GM19468 (cell line): ENCODE results near the gene SLC13A2.
"Not testable (repeated sequence)": the region's sequence is repeated elsewhere in the genome, so short reads cannot be mapped to it uniquely, and the experiment has no call there.

Source experiments
- ATAC-seq: cut with Tn5 transposase; IDR thresholded peaks from one replicate; pipeline ENCODE4 v1.9.1; 2021; ENCODE audit warnings: mild to moderate bottlenecking, moderate library complexity, moderate number of reproducible peaks; ENCODE audit not compliant: unreplicated experiment; ENCODE audit errors: extremely low read depth

Gene SLC13A2

DNA sequence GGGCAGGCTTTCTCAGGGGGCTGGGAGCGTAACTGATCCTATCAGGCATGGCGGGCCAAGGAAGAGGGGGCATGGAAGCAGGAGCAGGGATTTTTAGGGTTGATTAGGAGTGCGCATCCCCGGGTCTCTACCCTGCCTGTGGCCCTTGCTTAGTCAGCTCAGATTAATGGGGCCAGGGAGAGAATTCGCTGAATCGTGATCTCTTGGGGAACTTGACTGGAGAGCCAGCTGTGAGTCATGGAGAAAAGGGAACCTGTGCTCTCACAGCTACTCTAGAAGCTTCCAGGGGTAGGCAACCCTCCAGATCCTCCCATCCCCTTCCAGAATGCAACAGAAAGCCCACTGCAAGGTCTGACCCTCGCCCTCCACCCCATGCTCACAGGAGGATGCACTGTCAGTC is 36.3 kb downstream of the SLC13A2 start:
- no peak for ATAC-seq

DNA sequence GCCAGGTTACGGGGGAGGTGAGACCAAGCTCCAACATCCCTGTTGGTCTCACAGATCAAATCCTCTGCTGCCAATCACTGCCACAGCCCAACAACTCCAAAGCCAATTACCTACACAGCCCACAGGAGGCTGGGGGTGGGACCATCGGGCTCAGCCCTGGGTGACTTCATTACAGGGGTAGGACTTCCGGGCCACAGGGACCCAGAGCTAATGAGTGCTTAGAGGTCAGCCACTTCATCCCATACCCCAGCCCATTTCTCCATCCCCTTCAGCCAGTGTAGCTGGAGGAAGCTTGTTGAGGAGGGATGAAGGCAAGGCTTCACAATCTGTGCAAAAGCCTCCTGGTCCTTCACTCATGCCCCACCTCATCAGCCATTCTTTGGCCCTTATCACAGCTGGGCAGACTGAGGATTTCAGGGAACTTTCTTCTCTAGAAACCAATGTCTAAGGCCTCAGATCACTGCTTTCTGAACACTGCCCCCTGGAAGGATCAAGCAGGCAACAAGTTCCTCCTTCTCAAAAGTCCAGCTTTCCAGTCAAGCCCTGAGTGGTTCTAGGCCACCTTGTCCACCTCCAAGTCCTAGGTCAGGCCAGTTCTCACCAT is 38.5 kb downstream of the SLC13A2 start:
- ATAC-seq, result no peak

DNA sequence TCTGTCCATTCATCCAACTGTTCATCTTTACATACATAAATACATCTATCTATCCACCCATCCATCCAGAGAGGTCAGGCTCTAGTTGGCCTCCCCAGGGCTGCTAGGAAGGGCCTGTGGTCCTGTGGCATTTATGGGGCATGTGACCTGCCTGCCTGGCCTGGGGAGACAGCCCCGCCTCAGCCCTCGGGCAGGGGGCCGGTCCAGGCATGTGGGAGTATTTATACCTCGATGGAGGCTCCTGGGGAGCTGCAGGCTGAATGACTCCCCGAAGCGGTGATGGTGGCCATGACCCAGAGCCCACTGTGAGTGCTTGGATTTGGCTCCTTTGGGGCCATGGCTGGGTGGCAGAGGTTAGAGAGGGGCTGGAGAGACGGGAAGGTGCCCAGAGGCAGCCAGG is 40.0 kb downstream of the SLC13A2 start:
- no peak for ATAC-seq

DNA sequence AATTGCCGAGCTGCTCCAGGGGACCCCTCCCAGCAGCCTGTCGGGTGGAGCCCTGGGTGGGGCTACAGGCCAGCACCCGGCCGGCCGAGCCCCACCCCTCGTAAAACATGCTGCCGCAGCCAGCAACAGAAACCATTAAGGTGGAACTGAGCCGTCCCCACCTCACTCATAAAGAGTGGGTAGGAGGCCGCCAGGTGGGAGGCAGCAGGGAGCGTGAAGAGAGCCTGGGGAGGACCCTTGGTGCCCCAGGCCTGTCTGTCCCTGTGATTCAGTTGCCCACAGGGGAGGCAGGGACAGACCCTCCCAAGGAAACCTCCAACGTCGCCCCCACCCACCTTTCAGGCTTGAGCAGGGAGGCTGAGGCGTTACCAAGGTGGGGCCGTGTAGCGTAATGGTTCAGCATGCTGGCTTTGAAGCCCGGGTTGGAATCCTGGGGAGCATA is 41.1 kb downstream of the SLC13A2 start:
- ATAC-seq, result no peak

DNA sequence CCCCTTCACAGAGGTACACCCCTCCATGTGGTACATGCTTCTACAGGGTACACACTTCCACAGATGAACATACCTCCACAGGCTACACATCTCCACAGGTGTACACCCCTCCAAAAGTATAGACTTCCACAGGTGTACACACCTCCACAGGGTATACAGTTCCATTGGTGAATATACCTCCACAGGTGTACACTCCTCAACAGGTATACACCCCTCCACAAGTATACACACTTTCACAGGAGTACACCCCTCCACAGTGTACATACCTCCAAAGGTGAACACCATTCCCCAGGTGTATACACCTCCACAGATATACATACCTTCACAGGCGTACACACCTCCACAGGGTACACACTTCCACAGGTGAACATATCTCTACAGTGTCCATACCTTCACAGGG is 42.1 kb downstream of the SLC13A2 start:
- no peak for ATAC-seq

DNA sequence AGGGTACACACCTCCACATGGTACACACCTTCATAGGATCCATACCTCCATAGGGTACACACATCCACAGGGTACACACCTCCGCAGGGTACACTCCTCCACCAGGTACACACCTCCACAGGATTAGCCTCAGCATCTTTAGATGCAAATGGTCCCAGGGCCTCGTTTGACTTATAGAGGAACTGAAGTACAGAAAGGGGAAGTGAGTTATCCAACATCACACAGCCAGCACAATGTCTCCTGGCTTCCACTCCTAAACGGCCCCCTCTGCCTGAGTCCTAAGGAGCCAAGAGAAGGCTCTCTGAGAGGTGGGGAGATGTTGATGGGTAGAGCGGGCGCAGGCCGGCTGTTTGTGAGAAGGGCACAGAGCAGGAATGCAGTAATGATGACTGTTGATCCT is 44.7 kb downstream of the SLC13A2 start:
- ATAC-seq, result no peak

DNA sequence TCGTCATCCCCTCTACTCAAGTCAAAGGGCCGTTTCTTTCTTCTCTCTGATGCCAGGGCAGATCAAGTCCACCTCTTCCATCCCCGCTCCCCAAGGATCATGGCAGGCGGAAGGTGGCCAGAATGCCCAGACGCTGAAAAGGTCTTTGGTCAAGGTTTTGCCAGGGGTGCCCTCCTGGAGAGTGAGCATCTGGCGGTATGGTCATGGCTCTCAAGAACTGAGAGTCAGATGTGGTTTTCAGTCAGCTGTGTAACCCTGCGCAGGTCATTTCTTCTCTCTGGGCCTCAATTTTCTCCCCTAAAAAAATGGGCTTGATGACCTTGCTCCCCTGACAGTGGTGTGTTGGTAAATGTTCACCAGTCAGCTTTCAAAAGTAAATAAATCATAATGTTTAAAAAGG is 45.1 kb downstream of the SLC13A2 start:
- no peak for ATAC-seq

DNA sequence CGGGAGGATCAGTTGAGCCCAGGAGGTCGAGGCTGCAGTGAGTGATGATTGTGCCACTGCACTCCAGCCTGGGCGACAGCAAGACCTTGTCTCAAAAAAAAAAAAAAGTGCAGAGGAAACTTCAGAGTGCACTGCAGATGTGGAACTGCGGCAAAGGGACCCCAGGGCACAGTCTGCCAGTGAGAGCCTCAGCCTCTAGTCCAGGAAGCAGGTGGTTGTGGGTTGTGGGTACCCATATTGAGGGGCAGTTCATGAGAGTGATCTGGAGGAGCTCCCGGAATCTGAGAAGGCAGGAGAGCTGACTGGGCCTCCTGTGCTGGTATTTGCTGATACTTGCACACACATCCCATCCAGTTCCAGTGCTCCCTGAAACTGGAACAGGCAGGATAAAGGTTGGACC is 45.8 kb downstream of the SLC13A2 start:
- no peak for ATAC-seq

DNA sequence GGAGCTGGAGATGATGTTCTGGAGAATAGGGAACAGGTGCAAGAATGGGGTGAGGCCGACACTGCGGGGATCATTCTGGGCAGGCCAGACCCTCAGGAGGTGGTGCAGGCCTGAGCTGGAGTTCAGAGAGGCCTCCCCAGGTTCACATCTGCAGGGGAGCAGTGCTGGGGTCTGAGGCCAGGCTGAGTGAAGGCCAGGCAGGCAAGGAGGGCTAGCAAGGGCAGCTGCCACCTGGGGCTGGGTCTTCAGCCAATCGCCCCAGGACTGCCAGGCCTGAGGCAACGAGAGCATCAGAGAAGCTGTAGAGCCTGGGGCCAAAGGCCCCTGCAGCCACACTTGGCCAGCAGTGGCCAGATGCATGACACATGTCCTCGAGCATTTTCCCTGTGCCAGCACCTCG is 47.2 kb downstream of the SLC13A2 start:
- no peak for ATAC-seq

DNA sequence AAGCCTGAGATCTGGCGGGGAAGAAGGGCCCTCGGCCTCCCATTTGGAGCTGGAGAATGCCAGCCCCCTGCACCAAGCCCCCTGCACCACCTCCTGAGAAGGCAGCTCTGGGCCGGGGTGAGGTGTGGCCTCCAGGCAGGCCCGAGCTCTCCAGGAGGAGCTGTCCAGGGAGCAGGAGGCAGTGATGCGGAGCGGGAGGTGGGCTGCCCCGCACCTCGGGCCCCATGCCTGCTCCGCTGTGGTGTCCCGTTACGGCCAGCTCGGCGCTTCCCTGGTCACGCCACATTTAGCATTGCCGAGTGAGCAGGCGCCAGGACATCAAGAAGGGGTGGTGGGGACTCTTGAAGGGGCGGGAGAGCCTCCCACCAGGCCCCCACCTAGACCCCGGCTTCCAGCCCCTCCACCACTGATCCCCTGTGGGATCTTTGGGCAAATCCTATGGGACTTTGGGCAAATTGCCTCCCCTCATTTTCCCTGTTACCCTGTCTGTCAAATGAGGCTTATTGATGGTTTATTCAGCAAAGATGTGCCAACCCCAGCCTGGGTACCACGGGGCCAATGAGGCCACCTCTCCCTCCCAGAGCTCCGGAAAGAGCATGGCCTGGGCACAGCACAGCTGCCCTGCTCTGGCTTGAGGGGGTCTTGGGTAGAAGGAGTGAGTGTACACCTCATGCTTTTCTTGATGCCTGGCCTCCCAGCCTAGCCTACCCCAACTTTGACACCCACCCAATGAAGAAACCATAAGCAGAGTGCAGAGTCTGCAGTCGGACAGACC is 48.1 kb downstream of the SLC13A2 start:
- ATAC-seq, result no peak

DNA sequence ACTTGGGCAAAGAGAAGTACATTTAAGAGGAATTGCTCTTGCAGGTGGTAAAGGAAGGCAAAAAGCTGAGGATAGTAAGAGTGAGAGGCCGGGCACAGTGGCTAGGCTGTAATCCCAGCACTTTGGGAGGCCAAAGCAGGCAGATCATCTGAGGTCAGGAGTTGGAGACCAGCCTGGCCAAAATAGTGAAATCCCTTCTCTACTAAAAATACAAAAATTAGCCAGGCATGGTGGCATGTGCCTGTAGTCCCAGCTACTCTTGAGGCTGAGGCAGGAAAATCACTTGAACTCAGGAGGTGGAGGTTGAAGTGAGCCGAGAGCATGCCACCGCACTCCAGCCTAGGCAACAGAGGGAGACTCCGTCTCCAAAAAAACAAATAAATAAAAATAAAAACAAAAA is 48.8 kb downstream of the SLC13A2 start:
- ATAC-seq, result not testable (repeated sequence)

DNA sequence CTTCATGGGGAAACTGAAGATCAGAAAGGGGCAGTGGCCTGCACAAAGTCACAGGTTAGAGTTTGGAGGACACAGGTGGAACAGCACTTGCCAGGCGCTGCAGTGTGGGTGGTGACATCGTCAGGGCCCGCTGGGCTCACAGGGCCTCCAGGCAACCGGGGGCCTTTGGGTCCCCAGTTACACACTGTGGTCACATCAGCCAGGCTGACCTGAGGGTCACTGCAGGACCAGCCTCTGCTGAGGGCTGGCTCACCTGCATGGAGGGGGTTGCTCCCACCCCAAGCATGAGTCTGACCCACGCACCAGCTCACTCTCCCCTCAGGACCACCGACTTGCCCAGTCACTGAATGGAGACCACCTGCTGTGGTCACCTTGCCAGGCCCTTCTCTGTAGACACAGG is 49.7 kb downstream of the SLC13A2 start:
- ATAC-seq, result no peak

DNA sequence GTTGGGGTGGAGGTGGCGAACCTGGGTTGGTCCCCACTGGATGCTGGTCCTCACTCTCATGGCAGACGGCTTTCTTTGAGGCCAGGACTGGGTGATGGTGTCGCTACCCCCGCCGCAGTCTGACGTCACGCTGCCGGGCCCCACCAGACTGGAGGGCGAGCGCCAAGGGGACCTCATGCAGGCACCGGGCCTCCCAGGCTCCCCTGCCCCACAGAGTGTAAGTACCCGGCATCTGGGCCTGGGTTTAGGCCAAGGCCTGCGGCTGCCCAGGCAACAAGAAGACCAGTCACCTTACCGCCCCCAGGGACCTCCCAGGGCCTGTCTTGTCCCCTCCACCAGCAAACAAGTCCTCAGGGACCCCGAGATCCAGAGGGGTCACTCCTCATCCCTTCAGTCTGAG is 50.4 kb downstream of the SLC13A2 start:
- ATAC-seq, result no peak

DNA sequence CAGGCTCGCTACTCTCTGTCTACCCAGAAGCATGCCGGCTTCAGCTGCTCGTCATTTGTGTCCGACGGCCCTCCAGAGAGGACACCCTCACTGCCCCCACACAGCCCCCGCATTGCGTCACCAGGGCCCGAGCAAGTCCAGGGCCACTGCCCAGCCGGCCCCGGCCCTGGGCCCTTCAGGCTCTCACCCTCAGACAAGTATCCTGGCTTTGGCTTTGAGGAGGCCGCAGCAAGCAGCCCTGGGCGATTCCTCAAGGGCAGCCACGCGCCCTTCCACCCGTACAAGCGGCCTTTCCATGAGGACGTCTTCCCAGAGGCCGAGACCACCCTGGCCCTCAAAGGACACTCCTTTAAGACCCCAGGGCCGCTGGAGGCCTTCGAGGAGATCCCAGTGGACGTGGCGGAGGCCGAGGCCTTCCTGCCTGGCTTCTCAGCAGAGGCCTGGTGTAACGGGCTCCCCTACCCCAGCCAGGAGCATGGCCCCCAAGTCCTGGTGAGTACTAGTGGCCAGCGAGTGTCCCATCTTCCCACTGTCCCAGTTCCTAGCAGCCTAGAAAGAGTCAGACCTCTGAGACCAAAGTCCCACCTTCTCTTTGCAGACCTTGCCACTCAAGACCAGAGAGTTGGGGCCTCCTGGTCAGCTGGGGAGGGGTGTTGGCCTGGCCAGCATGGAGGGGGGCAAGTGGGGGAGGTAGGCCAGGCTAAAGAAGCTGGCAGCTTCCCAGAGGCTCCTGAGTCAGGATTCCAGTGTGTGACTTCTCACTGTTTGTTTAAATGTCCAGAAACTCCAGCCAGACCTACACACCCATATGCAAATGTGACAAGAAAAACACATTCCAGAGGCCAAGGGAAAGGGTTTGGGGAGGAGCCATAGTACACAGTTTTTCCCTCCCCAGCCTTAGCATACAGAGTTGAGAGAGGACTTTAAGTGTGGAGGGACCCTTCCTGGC is 51.3 kb downstream of the SLC13A2 start:
- no peak for ATAC-seq

DNA sequence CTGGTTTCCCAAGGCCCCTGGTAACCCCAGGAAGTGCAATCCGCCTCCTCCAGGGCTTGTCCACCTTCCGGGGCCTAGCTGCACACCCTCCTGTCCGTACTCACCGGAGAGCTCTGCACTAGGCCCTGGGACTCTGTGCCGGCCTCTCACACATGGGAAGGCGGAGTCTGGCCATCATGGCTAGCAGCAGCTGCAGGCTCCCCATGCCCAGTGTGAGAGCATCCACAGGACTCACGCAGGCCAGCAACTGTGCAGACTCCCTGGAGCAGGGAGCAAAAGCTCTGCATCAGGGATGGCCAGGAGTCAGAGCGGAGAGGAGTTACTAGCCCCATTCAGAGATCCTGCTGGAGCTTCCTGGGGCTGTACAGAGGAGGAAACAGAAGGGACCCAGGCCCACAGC is 52.9 kb downstream of the SLC13A2 start:
- ATAC-seq, result no peak

DNA sequence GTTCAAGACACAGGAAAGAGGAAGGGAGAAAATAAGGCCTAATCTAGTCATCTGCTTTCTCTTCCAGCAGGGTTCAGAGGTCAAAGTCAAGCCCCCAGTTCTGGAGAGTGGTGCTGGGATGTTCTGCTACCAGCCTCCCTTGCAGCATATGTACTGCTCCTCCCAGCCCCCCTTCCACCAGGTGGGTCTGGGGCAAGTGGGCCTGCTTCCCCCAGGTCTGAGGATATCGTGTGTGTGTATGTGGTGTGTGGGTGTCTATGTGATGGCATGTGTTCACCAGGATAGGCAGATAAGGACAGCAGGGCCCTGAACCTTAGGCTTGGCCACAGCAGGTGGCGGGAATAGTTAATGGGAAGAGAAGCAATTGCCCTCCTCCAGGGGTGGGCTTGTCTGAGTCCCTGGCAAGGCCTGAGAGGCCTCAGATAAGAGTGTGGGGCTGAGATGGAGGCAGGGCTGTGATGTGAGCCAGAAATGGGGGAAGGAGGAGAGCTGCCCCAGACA is 53.8 kb downstream of the SLC13A2 start:
- no peak for ATAC-seq

DNA sequence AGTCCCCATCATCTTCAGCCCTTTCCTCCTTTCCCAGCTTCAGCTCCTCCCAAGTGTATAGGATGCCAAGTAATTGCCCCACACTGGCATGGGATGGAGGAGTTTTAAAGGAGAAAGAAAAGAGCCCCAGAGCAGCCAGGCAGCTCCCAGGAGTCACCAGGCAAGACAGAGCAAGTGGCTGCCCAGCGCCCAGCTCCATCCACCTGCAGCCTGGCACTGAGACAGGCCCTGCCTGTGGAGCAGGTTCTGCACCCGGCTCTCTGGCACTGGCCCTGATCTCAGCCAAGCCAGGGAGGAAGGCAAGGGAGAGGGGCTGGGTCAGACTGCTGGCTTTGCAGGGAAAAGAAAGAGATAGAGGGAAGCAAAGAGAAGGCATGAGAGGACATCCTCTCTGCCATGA is 54.4 kb downstream of the SLC13A2 start:
- no peak for ATAC-seq

DNA sequence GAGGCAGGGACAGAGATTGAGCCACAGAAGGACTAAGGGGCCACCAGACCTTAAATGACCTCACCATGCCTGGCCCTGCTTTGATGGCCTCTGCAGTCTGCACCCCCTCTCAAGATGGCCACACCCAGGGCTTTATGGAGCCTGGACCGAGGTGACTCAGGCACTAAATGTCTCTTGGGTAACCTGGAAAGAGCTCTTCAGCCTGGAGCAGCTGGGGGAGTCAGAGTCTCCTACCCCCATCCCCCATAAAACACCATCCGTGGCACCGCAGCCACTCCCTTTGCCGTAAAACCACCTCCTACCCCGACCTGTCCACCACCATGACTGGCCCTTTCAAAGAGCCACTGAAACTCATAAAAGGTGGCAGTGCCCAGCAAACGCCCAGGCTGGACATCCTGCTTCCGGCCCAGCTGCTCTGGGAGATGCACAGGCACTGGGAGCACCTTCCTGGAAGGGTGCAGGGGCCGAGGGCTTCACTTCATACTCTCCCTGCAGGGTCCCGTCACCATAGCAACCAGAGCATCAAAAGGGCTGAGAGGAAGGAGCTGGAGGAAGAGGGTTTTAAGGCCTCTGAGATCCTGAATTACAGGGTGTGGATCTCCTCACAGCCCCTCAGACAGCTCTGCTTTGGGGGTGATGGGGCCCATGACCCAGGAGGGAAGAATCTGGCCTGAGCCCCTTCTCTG is 55.0 kb downstream of the SLC13A2 start:
- ATAC-seq, result no peak

DNA sequence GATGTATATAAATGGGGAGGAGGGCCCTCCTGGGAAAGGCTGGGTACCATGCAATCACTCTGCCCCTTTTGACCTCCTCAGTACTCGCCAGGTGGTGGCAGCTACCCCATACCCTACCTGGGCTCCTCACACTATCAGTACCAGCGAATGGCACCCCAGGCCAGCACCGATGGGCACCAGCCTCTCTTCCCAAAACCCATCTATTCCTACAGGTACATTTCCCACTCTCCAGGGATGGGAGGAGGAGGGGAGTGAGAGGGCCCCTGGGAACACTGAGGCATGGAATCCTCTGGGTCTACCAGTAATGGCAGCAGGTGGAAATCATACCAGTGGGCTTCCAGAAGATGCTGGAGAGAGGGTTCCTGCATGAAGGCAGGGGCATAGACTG is 55.6 kb downstream of the SLC13A2 start:
- ATAC-seq, result no peak

DNA sequence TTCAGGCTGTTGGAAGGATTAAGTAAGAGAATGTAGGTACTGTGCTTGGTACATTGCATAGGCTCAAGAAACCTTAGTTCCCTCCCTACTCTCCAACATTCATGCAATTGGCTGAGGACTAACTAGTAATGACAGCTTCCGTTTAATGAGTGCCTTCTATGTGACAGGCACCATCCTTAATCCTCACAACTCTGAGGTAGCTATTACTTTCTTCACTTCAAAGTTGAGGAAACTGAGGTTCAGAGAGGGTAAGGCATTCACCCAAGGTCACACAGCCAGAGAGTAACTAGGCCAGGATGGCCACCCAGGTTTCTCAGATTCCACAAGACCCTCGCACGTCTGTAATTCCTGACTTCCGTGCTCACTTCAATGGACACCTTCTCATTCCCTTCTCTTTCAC is 56.8 kb downstream of the SLC13A2 start:
- ATAC-seq, result no peak
